ENCODE results near the gene ATR. TPM values are rescaled to one million over a fixed set of nuclear protein-coding genes. Genes with fewer than 3 reads are reported as not detected.

The ATR gene
- total RNA-seq, 1 experiment from 2014 or later, result 24.7 TPM

- no peak for ATAC-seq
- Histone ChIP-seq H3K9me2 (ENCODE audit: insufficient read depth) (no peaks in the 10 kb centered on the region), H4K20me1 (ENCODE audit: insufficient read depth) (no peaks in the 10 kb centered on the region), H3K36me3 (ENCODE audit: control insufficient read depth in 1 of 2, insufficient read depth in 2 of 2, low read length in 2 of 2) (peaks cover 0 to 10% of the 10 kb centered on the region in 2 experiments; a peak in 3 of 4 replicates), H3K9me3 (ENCODE audit: control insufficient read depth in 1 of 2, insufficient read depth in 1 of 2, low read depth in 1 of 2, low read length in 2 of 2) (no peaks in the 10 kb centered on the region), H3K4me1 (ENCODE audit: control insufficient read depth in 1 of 2, insufficient read depth in 2 of 2, low read length in 2 of 2) (no peaks in the 10 kb centered on the region), H2AFZ (ENCODE audit: low read depth, low read length, poor library complexity, severe bottlenecking) (no peak overlapping the region), H3K27ac (ENCODE audit: low read depth, low read length) (no peak overlapping the region), H3K4me3 (replicated peaks in 1 of 2; ENCODE audit: low read depth in 1 of 2, low read length in 2 of 2) (no peak overlapping the region), H3K9ac (ENCODE audit: low read length) (no peak overlapping the region), H3K27me3 (ENCODE audit: insufficient read depth, low read length) (no peaks in the 10 kb centered on the region), H3K4me2 (ENCODE audit: low read length) (no peak overlapping the region), H3K79me2 (ENCODE audit: insufficient read depth, low read length) (no peaks in the 10 kb centered on the region)
- DNase-seq (ENCODE audit: low read depth, low spot score), result no peak
- POLR2A ChIA-PET, result no interaction called here
- intact Hi-C loops (cut with micrococcal nuclease), result no loop called here
- CTCF ChIA-PET, result no interaction called here
- no TSS peak for BruUV-seq (replicated peaks)
- RAD21 ChIA-PET (ENCODE audit: low non-redundant PET in 1 of 2, low total read pairs in 2 of 2, uncharacterized antibody in 2 of 2, unreplicated experiment in 2 of 2), result no interaction called here
- TF ChIP-seq SIN3A (IDR thresholded peaks at IDR 0.05; ENCODE audit: low read depth), result no peak
Measured at GRCh38 chr3:142460689-142461088, 117.8 kb downstream of the ATR start.

GRCh38 chr3:142459929-142460328 is 118.6 kb downstream of the ATR start:
- no peak for TF ChIP-seq YY1 (IDR thresholded peaks at IDR 0.05; ENCODE audit: extremely low read depth, insufficient replicate concordance, low read depth, low read length)
- ChIA-PET RAD21 (ENCODE audit: low non-redundant PET in 1 of 2, low total read pairs in 2 of 2, uncharacterized antibody in 2 of 2, unreplicated experiment in 2 of 2) (no interaction called here), POLR2A (no interaction called here), CTCF (no interaction called here)
- DNase-seq (ENCODE audit: low read depth, low spot score) (no peak), ATAC-seq (no peak)
- H3K79me2 ChIP-seq (ENCODE audit: insufficient read depth, low read length), result no peaks in the 10 kb centered on the region
- no peak overlapping the region for H3K27ac ChIP-seq (ENCODE audit: low read depth, low read length)
- H3K36me3 ChIP-seq (ENCODE audit: control insufficient read depth in 1 of 2, insufficient read depth in 2 of 2, low read length in 2 of 2), result peaks cover 0 to 10% of the 10 kb centered on the region in 2 experiments; a peak in 3 of 4 replicates
- no peaks in the 10 kb centered on the region for H3K9me2 ChIP-seq (ENCODE audit: insufficient read depth)
- H3K9me3 ChIP-seq (ENCODE audit: control insufficient read depth in 1 of 2, insufficient read depth in 1 of 2, low read depth in 1 of 2, low read length in 2 of 2), result no peaks in the 10 kb centered on the region
- intact Hi-C loops (cut with micrococcal nuclease), result no loop called here
- H3K4me2 ChIP-seq (ENCODE audit: low read length), result no peak overlapping the region
- H3K4me1 ChIP-seq (ENCODE audit: control insufficient read depth in 1 of 2, insufficient read depth in 2 of 2, low read length in 2 of 2), result no peaks in the 10 kb centered on the region
- no peak overlapping the region for H3K4me3 ChIP-seq (replicated peaks in 1 of 2; ENCODE audit: low read depth in 1 of 2, low read length in 2 of 2)
- H3K9ac ChIP-seq (ENCODE audit: low read length), result no peak overlapping the region
- no peaks in the 10 kb centered on the region for H4K20me1 ChIP-seq (ENCODE audit: insufficient read depth)
- no TSS peak for BruUV-seq (replicated peaks)
- no peaks in the 10 kb centered on the region for H3K27me3 ChIP-seq (ENCODE audit: insufficient read depth, low read length)
- no peak overlapping the region for H2AFZ ChIP-seq (ENCODE audit: low read depth, low read length, poor library complexity, severe bottlenecking)

- Histone ChIP-seq H4K20me1 (ENCODE audit: insufficient read depth) (no peaks in the 10 kb centered on the region), H3K4me3 (replicated peaks in 1 of 2; ENCODE audit: low read depth in 1 of 2, low read length in 2 of 2) (no peak overlapping the region), H2AFZ (ENCODE audit: low read depth, low read length, poor library complexity, severe bottlenecking) (no peak overlapping the region), H3K9ac (ENCODE audit: low read length) (no peak overlapping the region), H3K27me3 (ENCODE audit: insufficient read depth, low read length) (no peaks in the 10 kb centered on the region), H3K4me1 (ENCODE audit: control insufficient read depth in 1 of 2, insufficient read depth in 2 of 2, low read length in 2 of 2) (no peaks in the 10 kb centered on the region), H3K79me2 (ENCODE audit: insufficient read depth, low read length) (no peaks in the 10 kb centered on the region), H3K4me2 (ENCODE audit: low read length) (no peak overlapping the region), H3K9me2 (ENCODE audit: insufficient read depth) (no peaks in the 10 kb centered on the region), H3K36me3 (ENCODE audit: control insufficient read depth in 1 of 2, insufficient read depth in 2 of 2, low read length in 2 of 2) (peaks cover 0 to 10% of the 10 kb centered on the region in 2 experiments; a peak in 3 of 4 replicates), H3K27ac (ENCODE audit: low read depth, low read length) (no peak overlapping the region), H3K9me3 (ENCODE audit: control insufficient read depth in 1 of 2, insufficient read depth in 1 of 2, low read depth in 1 of 2, low read length in 2 of 2) (no peaks in the 10 kb centered on the region)
- DNase-seq (ENCODE audit: low read depth, low spot score) (no peak), ATAC-seq (no peak)
- BruUV-seq (replicated peaks), result no TSS peak
- ChIA-PET CTCF (no interaction called here), RAD21 (ENCODE audit: low non-redundant PET in 1 of 2, low total read pairs in 2 of 2, uncharacterized antibody in 2 of 2, unreplicated experiment in 2 of 2) (no interaction called here), POLR2A (no interaction called here)
- TF ChIP-seq RAD21 (IDR thresholded peaks at IDR 0.05; ENCODE audit: low read depth) (no peak), FOSL1 (IDR thresholded peaks at IDR 0.05; ENCODE audit: low read depth) (no peak), EZH2 (IDR thresholded peaks at IDR 0.05) (no peak), SRF (IDR thresholded peaks at IDR 0.05; ENCODE audit: low read depth) (no peak), ZFX (IDR thresholded peaks at IDR 0.05) (no peak), CEBPB (IDR thresholded peaks at IDR 0.05; ENCODE audit: low read depth) (no peak), ZBTB33 (IDR thresholded peaks at IDR 0.05; ENCODE audit: extremely low read depth, insufficient replicate concordance, low read length) (no peak), POLR2AphosphoS5 (IDR thresholded peaks at IDR 0.05; ENCODE audit: low read depth, low read length) (no peak), ZNF274 (IDR thresholded peaks at IDR 0.05; ENCODE audit: low read depth, low read length) (no peak), EGR1 (IDR thresholded peaks at IDR 0.05; ENCODE audit: low read depth) (no peak), ELF1 (IDR thresholded peaks at IDR 0.05; ENCODE audit: borderline replicate concordance, low read depth) (no peak)
- intact Hi-C loops (cut with micrococcal nuclease), result no loop called here
Measured at GRCh38 chr3:142459096-142459495, 119.4 kb downstream of the ATR start.

Measured in HCT116 (cell line).